Measurements from ENCODE around the gene ATP10A.

- TF ChIP-seq TCF7L2 (IDR thresholded peaks at IDR 0.05; ENCODE audit: borderline replicate concordance, extremely low read depth, insufficient read depth, insufficient read length) (no peak), RAD21 (IDR thresholded peaks at IDR 0.05; ENCODE audit: low read depth) (no peak), ATF3 (IDR thresholded peaks at IDR 0.05) (no peak), POLR2A (IDR thresholded peaks at IDR 0.05; ENCODE audit: borderline replicate concordance, extremely low read depth, insufficient read depth, insufficient read length) (no peak), CTCF (IDR thresholded peaks at IDR 0.05 in 2 of 3, conservative IDR thresholded peaks at IDR 0.05 in 1 of 3; ENCODE audit: borderline replicate concordance in 1 of 3, insufficient read depth in 1 of 3, low read depth in 2 of 3, low read length in 2 of 3) (no peak), POLR2AphosphoS5 (IDR thresholded peaks at IDR 0.05; ENCODE audit: low read depth, low read length) (no peak), SIN3A (IDR thresholded peaks at IDR 0.05; ENCODE audit: low read depth) (no peak), MAX (IDR thresholded peaks at IDR 0.05) (no peak), YY1 (IDR thresholded peaks at IDR 0.05; ENCODE audit: extremely low read depth, insufficient replicate concordance, low read depth, low read length) (no peak), CEBPB (IDR thresholded peaks at IDR 0.05; ENCODE audit: low read depth) (no peak), SP1 (IDR thresholded peaks at IDR 0.05; ENCODE audit: low read depth) (no peak), EZH2 (IDR thresholded peaks at IDR 0.05) (no peak), ZBTB33 (IDR thresholded peaks at IDR 0.05; ENCODE audit: extremely low read depth, insufficient replicate concordance, low read length) (no peak), ZNF274 (IDR thresholded peaks at IDR 0.05; ENCODE audit: low read depth, low read length) (no peak)
Measured at GRCh38 chr15:25735550-25736384, 127.4 kb downstream of the ATP10A start.
